OCI-LY1 (cell line): Measurements from ENCODE around the gene ELMO1.

Source experiments
- H2AFZ ChIP-seq: fragments of 200-600 bp; sonication (generic), shearing (Covaris generic); 2 replicates; pipeline ENCODE4 v1.6.0; 2014; ENCODE audit warnings: antibody characterized with exemption, mild to moderate bottlenecking, low read length
- H3F3A ChIP-seq: fragments of 200-600 bp; sonication (generic), shearing (Covaris generic); 2 replicates; pipeline ENCODE4 v1.6.0; 2014; ENCODE audit warnings: mild to moderate bottlenecking, antibody characterized with exemption, low read length, moderate library complexity; ENCODE audit not compliant: insufficient read depth
- H3K27ac ChIP-seq: fragments of 200-600 bp; sonication (generic); 2 replicates; pipeline ENCODE4 v1.5.1; 2014; ENCODE audit warnings: low read length, mixed run types, mild to moderate bottlenecking, low read depth; ENCODE audit not compliant: poor library complexity, severe bottlenecking
- H3K27me3 ChIP-seq: fragments of 200-600 bp; sonication (generic); 2 replicates; pipeline ENCODE4 v1.6.0; 2014; ENCODE audit warnings: antibody characterized with exemption, mild to moderate bottlenecking, low read length, moderate library complexity; ENCODE audit not compliant: insufficient read depth
- H3K36me3 ChIP-seq: fragments of 200-600 bp; sonication (generic); 2 replicates; pipeline ENCODE4 v1.6.1; 2014; ENCODE audit warnings: mild to moderate bottlenecking, antibody characterized with exemption, low read length, moderate library complexity, mixed read lengths; ENCODE audit not compliant: insufficient read depth
- H3K4me1 ChIP-seq: fragments of 200-600 bp; sonication (generic); 2 replicates; pipeline ENCODE4 v1.5.1; 2014; ENCODE audit warnings: mild to moderate bottlenecking, low read length, moderate library complexity; ENCODE audit not compliant: insufficient read depth, severe bottlenecking
- H3K4me2 ChIP-seq: fragments of 200-600 bp; sonication (generic), shearing (Covaris generic); 2 replicates; pipeline ENCODE4 v1.6.1; 2014; ENCODE audit warnings: low read length
- H3K4me3 ChIP-seq: fragments of 200-600 bp; sonication (generic); 2 replicates; pipeline ENCODE4 v1.5.1; 2014; ENCODE audit warnings: low read length, low read depth, mild to moderate bottlenecking, mixed read lengths; ENCODE audit not compliant: poor library complexity, severe bottlenecking
- H3K79me2 ChIP-seq: fragments of 200-600 bp; shearing (Covaris generic); 2 replicates; pipeline ENCODE4 v1.6.1; 2016; ENCODE audit warnings: mixed run types, low read length, mixed read lengths; ENCODE audit not compliant: insufficient read depth
- H3K9ac ChIP-seq: fragments of 200-600 bp; sonication (generic), shearing (Covaris generic); 2 replicates; pipeline ENCODE4 v1.6.1; 2014; ENCODE audit warnings: mild to moderate bottlenecking, low read length, mixed read lengths
- H3K9me2 ChIP-seq: fragments of 200-600 bp; sonication (generic), shearing (Covaris generic); 2 replicates; pipeline ENCODE4 v1.6.1; 2014; ENCODE audit warnings: low read depth, mild to moderate bottlenecking, low read length, mixed read lengths
- H3K9me3 ChIP-seq: fragments of 200-600 bp; shearing (Covaris generic); 2 replicates; pipeline ENCODE4 v1.6.1; 2014; ENCODE audit warnings: low read length, mixed read lengths
- H4K20me1 ChIP-seq: fragments of 200-600 bp; sonication (generic), shearing (Covaris generic); 2 replicates; pipeline ENCODE4 v1.6.0; 2016; ENCODE audit warnings: mild to moderate bottlenecking, low read length; ENCODE audit not compliant: insufficient read depth
- CTCF ChIP-seq: fragments of 200-600 bp; sonication (generic), shearing (Covaris generic); IDR thresholded peaks from 2 replicates; pipeline ENCODE4 v1.5.1; 2017; ENCODE audit warnings: mild to moderate bottlenecking, antibody characterized with exemption, low read length, moderate library complexity, mixed read lengths
- EZH2 ChIP-seq: fragments of 200-600 bp; sonication (generic), shearing (Covaris generic); IDR thresholded peaks from 2 replicates; pipeline ENCODE4 v1.8.0; 2017; ENCODE audit warnings: borderline replicate concordance, mixed run types, mild to moderate bottlenecking, antibody characterized with exemption, low read length, moderate library complexity, mixed read lengths

The ELMO1 gene

GRCh38 chr7:37483627-37484026 lies 35.0 kb upstream of the ELMO1 start:
- no peaks in the 10 kb centered on the region for H3K9me2 ChIP-seq
- no peaks in the 10 kb centered on the region for H3K79me2 ChIP-seq
- no peak overlapping the region for H3K9ac ChIP-seq
- no peaks in the 10 kb centered on the region for H4K20me1 ChIP-seq
- H3K4me3 ChIP-seq = no peak overlapping the region
- no peak overlapping the region for H2AFZ ChIP-seq
- H3K9me3 ChIP-seq = peaks cover 5% of the 10 kb centered on the region; the same call in 1 of the 2 replicates
- H3K36me3 ChIP-seq = no peaks in the 10 kb centered on the region
- H3F3A ChIP-seq = no peaks in the 10 kb centered on the region
- H3K4me1 ChIP-seq = no peaks in the 10 kb centered on the region
- no peak overlapping the region for H3K27ac ChIP-seq
- H3K4me2 ChIP-seq = no peak overlapping the region
- TF ChIP-seq CTCF = no peak
- no peak for TF ChIP-seq EZH2
- H3K27me3 ChIP-seq = no peaks in the 10 kb centered on the region

- no peaks in the 10 kb centered on the region for H3K4me1 ChIP-seq
- no peaks in the 10 kb centered on the region for H3F3A ChIP-seq
- no peak overlapping the region for H2AFZ ChIP-seq
- H3K36me3 ChIP-seq = no peaks in the 10 kb centered on the region
- H3K27me3 ChIP-seq = no peaks in the 10 kb centered on the region
- no peak overlapping the region for H3K4me2 ChIP-seq
- H4K20me1 ChIP-seq = no peaks in the 10 kb centered on the region
- H3K27ac ChIP-seq = no peak overlapping the region
- H3K9ac ChIP-seq = no peak overlapping the region
- H3K9me2 ChIP-seq = no peaks in the 10 kb centered on the region
- H3K79me2 ChIP-seq = no peaks in the 10 kb centered on the region
- TF ChIP-seq EZH2 = no peak
- no peak for TF ChIP-seq CTCF
- H3K9me3 ChIP-seq = peaks cover under 1% of the 10 kb centered on the region; the same call in 1 of the 2 replicates
- no peak overlapping the region for H3K4me3 ChIP-seq
Measured at GRCh38 chr7:37482953-37483352, 34.3 kb upstream of the ELMO1 start.

GRCh38 chr7:37482505-37482904 lies 33.8 kb upstream of the ELMO1 start:
- H2AFZ ChIP-seq = no peak overlapping the region

More at GRCh38 chr7:37482505-37482904, 33.8 kb upstream of the ELMO1 start:
- Histone ChIP-seq H3K4me2 (no peak overlapping the region), H3K27ac (no peak overlapping the region), H3K4me3 (no peak overlapping the region), H3K36me3 (no peaks in the 10 kb centered on the region), H3K79me2 (no peaks in the 10 kb centered on the region), H3K9ac (no peak overlapping the region), H3K27me3 (no peaks in the 10 kb centered on the region), H4K20me1 (no peaks in the 10 kb centered on the region), H3K9me2 (no peaks in the 10 kb centered on the region), H3K9me3 (no peaks in the 10 kb centered on the region), H3K4me1 (no peaks in the 10 kb centered on the region), H3F3A (no peaks in the 10 kb centered on the region)
- TF ChIP-seq CTCF = no peak
- no peak for TF ChIP-seq EZH2
